Endothelial cell (in vitro differentiated cells): Measurements from ENCODE around the gene SLC41A2. TPM values are rescaled to one million over a fixed set of nuclear protein-coding genes. Genes with fewer than 3 reads are reported as not detected.

Experiments
- DNase-seq: peaks from one replicate; pipeline ENCODE4 v3.0.0; 2021; ENCODE audit warnings: low spot score
- H3K27ac Mint-ChIP-seq: one replicate; pipeline ENCODE4 v1.8.0; 2021; ENCODE audit warnings: mixed read lengths, inconsistent platforms; ENCODE audit not compliant: unreplicated experiment
- H3K27me3 Mint-ChIP-seq: one replicate; pipeline ENCODE4 v1.8.0; 2021; ENCODE audit warnings: mild to moderate bottlenecking, moderate library complexity, mixed read lengths, inconsistent platforms; ENCODE audit not compliant: unreplicated experiment
- H3K36me3 Mint-ChIP-seq: one replicate; pipeline ENCODE4 v1.8.0; 2021; ENCODE audit warnings: mild to moderate bottlenecking, low read depth, mixed read lengths, inconsistent platforms; ENCODE audit not compliant: unreplicated experiment
- H3K4me1 Mint-ChIP-seq: one replicate; pipeline ENCODE4 v1.8.0; 2021; ENCODE audit warnings: mild to moderate bottlenecking, mixed read lengths, inconsistent platforms; ENCODE audit not compliant: unreplicated experiment
- H3K4me3 Mint-ChIP-seq: one replicate; pipeline ENCODE4 v1.8.0; 2021; ENCODE audit warnings: mild to moderate bottlenecking, mixed read lengths, inconsistent platforms; ENCODE audit not compliant: unreplicated experiment
- H3K9me3 Mint-ChIP-seq: one replicate; pipeline ENCODE4 v1.8.0; 2021; ENCODE audit warnings: mixed read lengths, inconsistent platforms; ENCODE audit not compliant: unreplicated experiment
- CTCF ChIP-seq: fragments of 200-600 bp; sonication (generic); IDR thresholded peaks from one replicate; pipeline ENCODE4 v1.5.0; 2021; ENCODE audit warnings: antibody characterized with exemption; ENCODE audit not compliant: unreplicated experiment
- total RNA-seq: library from RNA; stranded (reverse); fragmentation: NEBNext Ultra II Directional; extraction: Animal tissue kit (Norgen Biotek cat#: 25700); gene quantifications from one replicate; pipeline ENCODE4 v1.2.1, GENCODE V29; 2021; ENCODE audit not compliant: unreplicated experiment

The SLC41A2 gene
- total RNA-seq, 1 donor from 2014 or later, result 2.5 TPM

GRCh38 chr12:104930388-104931326 is 27.4 kb downstream of the SLC41A2 start:
- TF ChIP-seq CTCF, result no peak
- Mint-ChIP-seq H3K27ac (no peak overlapping the region), H3K4me1 (no peaks in the 10 kb centered on the region), H3K4me3 (no peak overlapping the region), H3K36me3 (no peaks in the 10 kb centered on the region), H3K27me3 (no peaks in the 10 kb centered on the region), H3K9me3 (no peaks in the 10 kb centered on the region)
- no peak for DNase-seq

GRCh38 chr12:104929977-104930376 is 28.1 kb downstream of the SLC41A2 start:
- H3K4me3 Mint-ChIP-seq, result no peak overlapping the region
- no peak overlapping the region for H3K27ac Mint-ChIP-seq
- no peak for TF ChIP-seq CTCF
- no peaks in the 10 kb centered on the region for H3K36me3 Mint-ChIP-seq
- H3K9me3 Mint-ChIP-seq, result no peaks in the 10 kb centered on the region
- H3K4me1 Mint-ChIP-seq, result no peaks in the 10 kb centered on the region
- DNase-seq, result no peak
- no peaks in the 10 kb centered on the region for H3K27me3 Mint-ChIP-seq

GRCh38 chr12:104929368-104929767 is 28.7 kb downstream of the SLC41A2 start:
- Mint-ChIP-seq H3K4me3 (no peak overlapping the region), H3K4me1 (no peaks in the 10 kb centered on the region), H3K27ac (no peak overlapping the region), H3K9me3 (no peaks in the 10 kb centered on the region), H3K36me3 (no peaks in the 10 kb centered on the region), H3K27me3 (no peaks in the 10 kb centered on the region)
- TF ChIP-seq CTCF, result no peak
- no peak for DNase-seq

GRCh38 chr12:104928036-104928745 is 29.9 kb downstream of the SLC41A2 start:
- Mint-ChIP-seq H3K36me3 (no peaks in the 10 kb centered on the region), H3K4me1 (no peaks in the 10 kb centered on the region), H3K4me3 (no peak overlapping the region), H3K27ac (no peak overlapping the region), H3K27me3 (no peaks in the 10 kb centered on the region), H3K9me3 (no peaks in the 10 kb centered on the region)
- no peak for TF ChIP-seq CTCF
- no peak for DNase-seq

- no peaks in the 10 kb centered on the region for H3K9me3 Mint-ChIP-seq
- H3K4me3 Mint-ChIP-seq, result no peak overlapping the region
- no peak overlapping the region for H3K27ac Mint-ChIP-seq
- H3K27me3 Mint-ChIP-seq, result no peaks in the 10 kb centered on the region
- no peak for DNase-seq
- no peaks in the 10 kb centered on the region for H3K4me1 Mint-ChIP-seq
- H3K36me3 Mint-ChIP-seq, result no peaks in the 10 kb centered on the region
- TF ChIP-seq CTCF, result no peak
Observed at GRCh38 chr12:104925501-104925900, 32.6 kb downstream of the SLC41A2 start.
